Adrenal gland (tissue), 5 donors: ENCODE data around the gene TNRC6C.

ENCODE experiments used
- CTCF ChIP-seq, 6 experiments: fragments of 450-650 bp in 4 of 6; fragments of 200-600 bp in 2 of 6; sonication (generic) in 1 of 6; IDR thresholded peaks; 1 replicate in 5 of 6; 2 replicates in 1 of 6; pipeline versions ENCODE4 v1.5.1 to v1.8.0; 2016 to 2021; ENCODE audit warnings: antibody characterized with exemption in 6 of 6, mild to moderate bottlenecking in 2 of 6, moderate library complexity in 1 of 6
- POLR2A ChIP-seq, 2 donors: fragments of 450-650 bp; IDR thresholded peaks; one replicate each; pipeline ENCODE4 v1.6.1; 2017; ENCODE audit warnings: antibody characterized with exemption in 2 of 2, mild to moderate bottlenecking in 2 of 2, moderate library complexity in 1 of 2
- donor health status: DM: no; HTN: no; CAD: no.

DNA sequence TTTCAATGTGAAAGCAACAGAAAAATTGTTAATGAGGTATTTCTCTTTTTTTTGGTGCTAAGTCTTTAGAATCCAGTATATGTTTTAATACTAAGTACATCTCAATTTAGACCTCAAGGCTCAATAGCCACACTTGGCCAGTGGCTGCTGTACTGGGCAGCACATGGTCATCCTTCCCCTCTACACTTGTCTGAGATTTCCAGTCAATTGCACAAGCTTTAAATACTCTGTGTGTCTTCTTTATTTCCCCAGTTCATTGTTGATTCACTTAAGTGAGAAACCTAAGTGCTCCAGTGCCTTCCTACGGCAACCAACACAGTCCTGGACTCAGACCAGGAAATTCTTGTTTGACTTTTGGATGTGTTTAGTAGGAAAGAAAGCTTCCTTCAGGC lies 62.2 kb downstream of the TNRC6C start:
- TF ChIP-seq CTCF (IDR thresholded peaks at IDR 0.05) (no peak), POLR2A (IDR thresholded peaks at IDR 0.05) (no peak)
